GM21576 (cell line): ENCODE data around the gene FNDC3B.
A peak's percentile ranks its signal among the peaks of the same experiment; 100 is the strongest.
"Not testable (repeated sequence)": the region's sequence is repeated elsewhere in the genome, so short reads cannot be mapped to it uniquely, and the experiment has no call there.

Experiments used
- ATAC-seq: cut with Tn5 transposase; IDR thresholded peaks from one replicate; pipeline ENCODE4 v1.9.1; 2021; ENCODE audit warnings: mild to moderate bottlenecking, moderate library complexity; ENCODE audit not compliant: unreplicated experiment

Gene FNDC3B

GRCh38 chr3:172039436-172040077 lies at the start of gene FNDC3B:
FNDC3B (plus strand) TSS chr3:172039578; CDS start chr3:172112480, 72,902 bp downstream.
- ATAC-seq = peak; percentile 84

- not testable (repeated sequence) for ATAC-seq
Measured at GRCh38 chr3:171990239-171990638, 49.1 kb upstream of the FNDC3B start.

DNA sequence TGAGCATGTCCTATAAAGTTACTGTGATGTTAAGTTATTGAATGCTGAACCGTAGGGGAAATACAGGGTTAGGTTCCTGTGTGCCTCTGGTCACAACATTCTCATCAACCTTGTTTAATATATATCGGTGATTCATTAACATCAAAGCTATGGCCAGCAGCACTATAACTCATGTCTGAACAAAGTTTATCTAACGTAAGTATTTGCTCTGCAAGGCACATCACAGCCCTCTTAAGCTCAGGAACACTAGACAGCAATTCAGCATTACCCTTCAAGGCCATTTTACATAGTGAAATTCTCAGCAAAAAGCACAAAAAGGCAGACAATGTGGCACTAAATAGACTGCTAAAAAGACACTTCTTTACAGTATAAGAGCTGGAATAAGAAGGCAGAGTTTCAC lies 48.2 kb upstream of the FNDC3B start:
- no peak for ATAC-seq

GRCh38 chr3:171994646-171995428 lies 44.5 kb upstream of the FNDC3B start:
- ATAC-seq = no peak

GRCh38 chr3:171995486-171995885 lies 43.9 kb upstream of the FNDC3B start:
- no peak for ATAC-seq

GRCh38 chr3:171996178-171996817 lies 43.1 kb upstream of the FNDC3B start:
- no peak for ATAC-seq

DNA sequence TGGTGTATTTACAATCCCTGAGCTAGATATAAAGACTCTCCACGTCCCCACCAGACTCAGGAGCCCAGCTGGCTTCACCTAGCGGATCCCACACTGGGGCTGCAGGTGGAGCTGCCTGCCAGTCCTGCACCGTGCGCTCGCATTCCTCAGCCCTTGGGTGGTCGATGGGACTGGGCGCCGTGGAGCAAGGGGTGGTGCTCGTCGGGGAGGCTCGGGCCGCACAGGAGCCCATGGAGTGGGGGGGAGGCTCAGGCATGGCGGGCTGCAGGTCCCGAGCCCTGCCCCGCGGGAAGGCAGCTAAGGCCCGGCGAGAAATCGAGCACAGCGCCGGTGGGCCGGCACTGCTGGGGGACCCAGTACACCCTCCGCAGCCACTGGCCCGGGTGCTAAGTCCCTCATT lies 40.6 kb upstream of the FNDC3B start:
- ATAC-seq = not testable (repeated sequence)

DNA sequence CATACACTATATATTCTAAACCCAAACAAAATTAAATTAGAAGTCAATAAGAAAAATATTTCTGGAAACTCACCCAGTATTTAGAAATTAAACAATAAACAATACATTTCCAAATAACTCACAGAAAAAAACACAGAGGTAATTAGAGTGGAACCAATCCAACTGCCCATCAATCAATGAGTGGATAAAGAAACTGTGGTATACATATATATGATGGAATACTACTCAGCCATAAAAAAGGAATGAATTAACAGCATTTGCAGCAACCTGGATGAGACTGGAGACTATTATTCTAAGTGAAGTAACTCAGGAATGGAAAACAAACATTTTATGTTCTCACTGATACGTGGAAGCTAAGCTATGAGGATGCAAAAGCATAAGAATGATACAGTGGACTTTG lies 37.8 kb upstream of the FNDC3B start:
- ATAC-seq = not testable (repeated sequence)

- no peak for ATAC-seq
Measured at GRCh38 chr3:172002512-172003078, 36.8 kb upstream of the FNDC3B start.

GRCh38 chr3:172003146-172003545 lies 36.2 kb upstream of the FNDC3B start:
- no peak for ATAC-seq

GRCh38 chr3:172007065-172007370 lies 32.4 kb upstream of the FNDC3B start:
- no peak for ATAC-seq

DNA sequence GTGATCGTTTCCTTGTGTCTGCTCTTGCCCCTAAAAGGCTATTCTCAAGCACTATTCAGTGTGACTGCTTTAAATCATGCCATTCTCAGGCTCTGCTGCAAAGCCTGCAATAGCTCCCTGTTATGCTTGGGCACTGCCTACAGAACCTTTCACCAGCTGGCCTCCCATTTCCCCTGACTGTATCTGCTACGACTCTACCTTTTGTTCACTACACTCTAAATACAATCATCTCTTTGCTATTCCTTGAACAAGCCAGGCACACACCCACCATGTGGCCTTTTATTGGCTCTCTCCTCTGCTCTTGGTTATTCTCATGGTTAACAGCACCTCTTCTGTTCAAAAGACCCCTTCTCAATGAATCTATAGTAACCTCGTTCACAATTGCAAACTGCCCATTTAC lies 29.6 kb upstream of the FNDC3B start:
- ATAC-seq = no peak

GRCh38 chr3:172012775-172013174 lies 26.6 kb upstream of the FNDC3B start:
- no peak for ATAC-seq

DNA sequence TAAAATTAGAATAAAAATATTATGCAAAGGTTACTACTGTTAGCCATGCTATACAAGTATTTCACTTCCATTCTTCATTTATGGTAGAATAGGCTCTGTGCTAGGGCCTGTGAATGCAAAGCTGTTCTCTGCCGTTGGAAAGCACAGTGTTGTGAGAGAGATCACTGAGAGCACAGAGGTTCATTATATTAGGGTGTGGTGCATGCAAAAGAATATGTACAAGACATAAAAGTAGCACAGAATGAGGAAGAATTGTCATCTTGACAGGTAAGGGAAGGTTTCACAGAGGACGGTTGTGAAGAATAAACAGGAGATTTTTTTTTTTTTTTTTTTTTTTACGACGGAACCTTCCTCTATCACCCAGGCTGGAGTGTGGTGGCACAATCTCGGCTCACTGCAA lies 25.2 kb upstream of the FNDC3B start:
- no peak for ATAC-seq

GRCh38 chr3:172018364-172018763 lies 21.0 kb upstream of the FNDC3B start:
- no peak for ATAC-seq

GRCh38 chr3:172020763-172021162 lies 18.6 kb upstream of the FNDC3B start:
- ATAC-seq = no peak

GRCh38 chr3:172021164-172021563 lies 18.2 kb upstream of the FNDC3B start:
- ATAC-seq = no peak

DNA sequence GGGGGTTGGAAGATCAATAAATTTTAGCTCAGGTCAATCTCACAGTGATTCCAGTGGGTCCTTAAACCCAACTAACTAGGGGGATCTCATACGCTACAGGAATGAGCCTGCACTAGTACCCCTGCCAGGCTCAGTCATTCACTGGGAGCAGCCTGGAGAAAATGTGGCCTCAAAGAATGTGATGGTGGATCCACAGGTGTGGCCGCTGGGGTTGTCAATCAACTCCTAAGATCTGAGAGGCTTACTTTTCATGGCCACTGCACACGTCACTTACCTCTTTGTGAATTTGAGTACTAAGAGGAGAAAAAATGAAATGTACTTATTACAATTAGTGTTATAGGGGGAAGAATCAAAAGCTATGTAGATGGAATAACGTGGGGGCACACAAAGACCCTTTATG lies 17.5 kb upstream of the FNDC3B start:
- no peak for ATAC-seq

DNA sequence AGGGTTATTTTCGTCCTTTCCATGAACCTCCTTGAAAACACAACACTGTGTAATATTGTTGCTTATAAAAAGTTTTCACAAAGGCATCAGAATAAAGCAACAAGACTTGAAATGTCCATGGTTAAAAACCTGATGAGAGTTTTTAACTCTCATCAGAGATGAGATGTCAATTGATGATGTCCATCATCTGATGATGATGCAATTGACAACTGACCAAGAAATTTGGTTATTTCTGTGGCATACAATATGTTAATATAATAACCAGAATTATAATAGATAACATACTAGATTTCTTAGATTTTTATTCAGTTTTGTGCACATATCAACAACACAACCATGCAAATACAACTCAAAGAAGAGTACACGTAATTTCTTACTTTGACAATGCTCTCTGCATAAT lies 15.5 kb upstream of the FNDC3B start:
- no peak for ATAC-seq

- ATAC-seq = no peak
Measured at GRCh38 chr3:172024679-172025078, 14.7 kb upstream of the FNDC3B start.

DNA sequence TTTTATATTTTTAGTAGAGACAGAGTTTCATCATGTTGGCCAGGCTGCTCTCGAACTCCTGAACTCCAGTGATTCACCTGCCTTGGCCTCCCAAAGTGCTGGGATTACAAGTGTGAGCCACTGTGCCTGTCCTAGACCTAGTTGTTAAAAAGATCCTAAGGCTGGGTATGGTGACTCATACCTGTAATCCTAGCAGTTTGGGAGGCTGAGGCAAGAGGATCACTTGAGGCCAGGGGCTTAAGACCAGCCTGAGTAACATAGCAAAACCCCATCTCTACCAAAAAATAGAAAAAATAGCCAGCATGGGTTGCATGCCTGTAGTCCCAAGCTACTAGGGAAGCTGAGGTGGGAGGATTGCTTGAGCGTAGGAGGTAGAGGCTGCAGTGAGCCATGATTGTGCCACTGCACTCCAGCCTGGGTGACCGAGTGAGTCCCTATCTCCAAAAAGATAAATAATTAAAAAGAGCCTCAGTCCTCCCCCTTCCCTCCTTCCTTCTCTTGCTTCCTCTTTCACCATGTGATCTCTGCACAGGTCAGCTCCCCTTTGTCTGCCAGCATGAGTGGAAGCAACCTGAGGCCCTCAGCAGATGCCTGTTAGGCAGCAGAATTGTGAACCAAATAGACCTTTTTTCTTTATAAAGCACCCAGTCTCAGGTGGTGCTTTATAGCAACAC lies 9.8 kb upstream of the FNDC3B start:
- no peak for ATAC-seq
